Activated naive CD8-positive, alpha-beta T cell (primary cell): ENCODE results near the gene MTHFD2L.

Experiments
- H3K27ac Mint-ChIP-seq: one replicate; pipeline ENCODE4 v1.8.0; 2021; ENCODE audit warnings: mixed read lengths
- H3K27me3 Mint-ChIP-seq: one replicate; pipeline ENCODE4 v1.8.0; 2021; ENCODE audit warnings: mixed read lengths
- H3K36me3 Mint-ChIP-seq: one replicate; pipeline ENCODE4 v1.8.0; 2021; ENCODE audit warnings: mixed read lengths
- H3K4me1 Mint-ChIP-seq: one replicate; pipeline ENCODE4 v1.8.0; 2021; ENCODE audit warnings: low read depth, mixed read lengths
- H3K4me3 Mint-ChIP-seq: one replicate; pipeline ENCODE4 v1.8.0; 2021; ENCODE audit warnings: mild to moderate bottlenecking, mixed read lengths
- H3K9me3 Mint-ChIP-seq: one replicate; pipeline ENCODE4 v1.8.0; 2021; ENCODE audit warnings: low read depth, mixed read lengths

Gene MTHFD2L

DNA sequence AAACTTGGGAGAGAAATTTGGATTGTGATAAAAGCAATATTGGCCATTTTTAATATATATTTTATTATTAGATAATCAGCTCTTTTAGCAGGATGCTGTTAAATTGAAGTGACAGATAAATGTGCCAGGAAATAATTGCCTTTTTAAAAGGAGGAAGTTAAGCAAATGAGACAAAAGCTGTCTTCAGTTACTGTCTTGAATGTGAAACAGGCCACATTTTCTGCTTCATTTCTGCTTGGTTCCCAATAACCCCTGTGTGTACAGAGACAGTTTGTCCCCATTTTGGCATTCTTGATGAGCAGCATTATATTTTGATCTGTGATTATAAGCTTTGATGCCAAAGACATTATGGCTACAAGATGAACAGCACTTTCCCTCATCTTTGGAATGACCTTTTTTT, 151.3 kb downstream of the MTHFD2L start:
- no peak overlapping the region for H3K27ac Mint-ChIP-seq
- H3K27me3 Mint-ChIP-seq, result no peaks in the 10 kb centered on the region
- no peak overlapping the region for H3K4me3 Mint-ChIP-seq
- no peaks in the 10 kb centered on the region for H3K9me3 Mint-ChIP-seq
- H3K36me3 Mint-ChIP-seq, result no peaks in the 10 kb centered on the region
- H3K4me1 Mint-ChIP-seq, result peaks cover 12% of the 10 kb centered on the region

DNA sequence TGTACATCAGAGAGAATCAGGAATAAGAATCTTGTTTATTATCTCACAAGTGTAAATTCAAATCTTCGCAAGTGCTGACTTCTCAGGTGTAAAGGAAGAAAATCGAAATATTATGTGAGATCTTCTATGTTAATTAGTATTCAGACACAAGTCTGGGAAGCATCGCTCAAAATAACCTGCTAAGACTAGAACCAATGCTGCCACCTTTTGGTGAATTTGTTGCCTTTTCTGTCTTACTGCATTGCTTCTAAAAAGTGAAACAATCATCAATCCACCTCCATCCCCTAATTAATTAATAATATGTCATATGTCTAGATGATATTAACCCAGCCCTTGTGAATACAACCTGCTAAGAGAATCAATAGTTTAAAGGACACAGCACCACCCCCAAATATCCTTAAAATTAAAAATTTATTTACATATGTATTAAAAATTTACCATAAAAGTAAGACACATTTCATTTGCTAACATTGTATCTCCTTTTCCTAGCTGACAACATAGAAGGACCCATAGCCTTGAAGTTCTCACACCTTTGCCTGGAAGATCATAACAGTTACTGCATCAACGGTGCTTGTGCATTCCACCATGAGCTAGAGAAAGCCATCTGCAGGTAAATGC, 153.9 kb downstream of the MTHFD2L start:
- H3K4me3 Mint-ChIP-seq, result no peak overlapping the region
- peaks cover 12% of the 10 kb centered on the region for H3K4me1 Mint-ChIP-seq
- H3K27me3 Mint-ChIP-seq, result no peaks in the 10 kb centered on the region
- no peaks in the 10 kb centered on the region for H3K9me3 Mint-ChIP-seq
- H3K36me3 Mint-ChIP-seq, result no peaks in the 10 kb centered on the region
- no peak overlapping the region for H3K27ac Mint-ChIP-seq

DNA sequence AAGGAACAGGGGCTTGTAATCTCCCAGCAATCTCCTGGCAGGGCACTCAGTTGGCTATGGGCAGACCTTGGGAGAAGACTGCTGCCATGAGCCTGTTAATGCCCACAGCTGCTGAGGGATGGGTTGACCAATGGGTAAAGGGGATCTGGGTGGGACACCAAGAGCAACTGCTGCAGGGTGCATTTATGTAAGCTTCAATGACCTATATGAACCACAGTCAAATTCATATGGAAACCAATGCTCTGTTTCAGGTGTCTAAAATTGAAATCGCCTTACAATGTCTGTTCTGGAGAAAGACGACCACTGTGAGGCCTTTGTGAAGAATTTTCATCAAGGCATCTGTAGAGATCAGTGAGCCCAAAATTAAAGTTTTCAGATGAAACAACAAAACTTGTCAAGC, 156.4 kb downstream of the MTHFD2L start:
- no peaks in the 10 kb centered on the region for H3K36me3 Mint-ChIP-seq
- H3K27ac Mint-ChIP-seq, result no peak overlapping the region
- H3K4me3 Mint-ChIP-seq, result no peak overlapping the region
- H3K9me3 Mint-ChIP-seq, result no peaks in the 10 kb centered on the region
- peaks cover 2% of the 10 kb centered on the region for H3K4me1 Mint-ChIP-seq
- no peaks in the 10 kb centered on the region for H3K27me3 Mint-ChIP-seq

DNA sequence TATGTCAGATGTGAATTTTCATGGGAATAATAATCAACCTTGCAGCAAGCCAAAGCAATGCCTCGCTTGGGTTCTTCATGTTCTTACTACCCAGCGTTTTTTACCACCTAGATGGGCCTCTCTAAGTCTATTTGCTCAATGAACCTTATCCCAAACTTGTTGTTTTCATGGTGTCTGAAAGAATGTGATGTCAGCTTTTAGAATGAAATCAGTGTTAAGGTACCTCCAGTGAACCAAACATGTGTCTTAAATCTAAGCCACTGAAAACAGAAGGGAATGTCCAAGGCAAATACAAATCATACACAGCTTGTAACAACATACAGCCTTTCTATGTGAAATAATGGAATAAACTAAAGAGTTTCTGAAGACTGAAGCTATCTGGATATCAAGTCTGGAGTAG, 157.0 kb downstream of the MTHFD2L start:
- H3K27me3 Mint-ChIP-seq, result no peaks in the 10 kb centered on the region
- no peaks in the 10 kb centered on the region for H3K36me3 Mint-ChIP-seq
- H3K4me3 Mint-ChIP-seq, result no peak overlapping the region
- no peaks in the 10 kb centered on the region for H3K9me3 Mint-ChIP-seq
- no peak overlapping the region for H3K27ac Mint-ChIP-seq
- H3K4me1 Mint-ChIP-seq, result no peaks in the 10 kb centered on the region

DNA sequence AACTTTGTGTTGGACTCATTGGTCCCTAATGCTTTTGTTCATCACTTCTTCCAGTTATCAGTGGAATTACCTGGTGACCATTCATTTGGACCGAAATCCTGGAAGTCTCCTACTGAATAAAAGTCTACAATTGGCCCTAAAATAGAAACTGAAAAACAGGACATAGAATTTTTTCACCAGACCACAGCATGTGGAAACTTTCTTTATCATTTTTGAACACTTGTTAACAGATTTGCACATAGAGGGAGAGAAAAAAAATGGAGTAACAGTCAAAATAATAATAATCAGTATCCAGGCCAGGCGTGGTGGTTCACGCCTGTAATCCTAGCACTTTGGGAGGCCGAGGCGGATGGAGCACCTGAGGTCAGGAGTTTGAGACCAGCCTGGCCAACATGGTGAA, 157.5 kb downstream of the MTHFD2L start:
- H3K36me3 Mint-ChIP-seq, result no peaks in the 10 kb centered on the region
- H3K9me3 Mint-ChIP-seq, result no peaks in the 10 kb centered on the region
- H3K27ac Mint-ChIP-seq, result no peak overlapping the region
- H3K4me3 Mint-ChIP-seq, result no peak overlapping the region
- peaks cover under 1% of the 10 kb centered on the region for H3K4me1 Mint-ChIP-seq
- H3K27me3 Mint-ChIP-seq, result no peaks in the 10 kb centered on the region

DNA sequence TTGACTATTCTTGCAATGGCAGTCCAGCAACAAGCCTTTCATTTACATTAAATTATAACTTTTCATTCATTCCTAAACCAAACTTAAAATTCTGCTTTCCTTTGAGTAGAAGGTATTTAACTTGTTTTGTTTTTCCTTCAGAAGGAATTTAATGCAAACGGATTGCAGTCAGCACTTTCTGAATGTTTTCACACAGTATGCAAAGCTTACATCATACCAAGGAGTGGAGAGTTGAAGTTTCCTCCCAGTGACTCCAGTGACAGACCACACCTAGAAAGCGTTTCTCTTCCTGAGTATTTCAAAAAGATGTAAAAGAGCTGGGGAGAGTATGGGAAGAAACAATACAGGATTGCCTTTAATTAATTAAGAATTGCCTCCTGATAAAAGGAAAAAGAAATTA, 158.5 kb downstream of the MTHFD2L start:
- Mint-ChIP-seq H3K27me3 (no peaks in the 10 kb centered on the region), H3K27ac (no peak overlapping the region), H3K4me1 (peaks cover 3% of the 10 kb centered on the region), H3K9me3 (no peaks in the 10 kb centered on the region), H3K4me3 (no peak overlapping the region), H3K36me3 (no peaks in the 10 kb centered on the region)

DNA sequence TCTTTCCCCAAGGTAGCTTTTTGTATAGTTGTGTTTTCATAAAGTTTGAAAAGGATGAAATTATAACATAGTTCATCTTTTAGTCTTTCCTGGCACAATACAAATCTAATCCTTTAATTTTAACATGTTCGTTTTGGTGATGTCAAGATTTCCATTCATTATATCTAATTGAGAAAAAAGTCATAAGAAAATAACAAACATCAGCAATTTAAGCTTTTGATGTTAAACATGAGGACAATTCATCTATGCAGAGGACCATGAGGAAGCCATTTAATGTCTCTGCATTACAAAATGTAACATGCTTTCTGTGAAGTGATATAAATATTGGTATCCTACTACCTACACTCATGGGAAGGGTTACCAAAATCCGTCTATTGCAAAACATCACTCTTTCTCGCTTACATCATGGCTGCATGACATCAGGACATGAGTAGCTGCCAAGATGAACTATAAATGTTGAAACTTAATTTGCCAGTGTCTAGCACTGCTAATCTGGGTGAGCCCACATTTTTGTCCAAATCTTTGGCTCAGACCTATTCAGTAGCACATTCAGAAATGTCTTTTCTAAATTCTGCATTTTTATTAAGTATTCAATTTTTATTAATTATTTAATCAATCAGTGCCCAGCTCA, 159.8 kb downstream of the MTHFD2L start:
- H3K36me3 Mint-ChIP-seq, result no peaks in the 10 kb centered on the region
- no peaks in the 10 kb centered on the region for H3K9me3 Mint-ChIP-seq
- H3K27ac Mint-ChIP-seq, result no peak overlapping the region
- peaks cover 3% of the 10 kb centered on the region for H3K4me1 Mint-ChIP-seq
- no peaks in the 10 kb centered on the region for H3K27me3 Mint-ChIP-seq
- H3K4me3 Mint-ChIP-seq, result no peak overlapping the region

DNA sequence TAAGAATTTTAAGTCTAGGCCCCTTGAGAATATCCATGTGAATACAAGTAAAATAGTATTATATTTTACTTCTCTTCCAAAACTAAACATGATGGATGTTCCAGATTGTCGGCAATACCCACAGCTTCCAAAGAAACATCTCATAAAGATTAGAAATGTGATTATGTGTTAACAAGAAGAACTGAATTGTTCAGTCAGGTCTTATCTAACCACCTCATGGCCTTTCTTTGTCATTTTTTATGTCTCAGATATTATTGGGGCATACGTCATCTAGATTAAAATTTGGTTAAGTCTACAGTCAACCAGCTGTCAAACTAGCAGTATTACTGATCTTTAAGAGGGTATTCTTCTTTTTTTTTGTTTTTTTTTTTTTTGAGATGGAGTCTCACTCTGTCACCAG, 160.4 kb downstream of the MTHFD2L start:
- Mint-ChIP-seq H3K27ac (no peak overlapping the region), H3K27me3 (no peaks in the 10 kb centered on the region), H3K9me3 (no peaks in the 10 kb centered on the region), H3K36me3 (no peaks in the 10 kb centered on the region), H3K4me3 (no peak overlapping the region), H3K4me1 (peaks cover 3% of the 10 kb centered on the region)

DNA sequence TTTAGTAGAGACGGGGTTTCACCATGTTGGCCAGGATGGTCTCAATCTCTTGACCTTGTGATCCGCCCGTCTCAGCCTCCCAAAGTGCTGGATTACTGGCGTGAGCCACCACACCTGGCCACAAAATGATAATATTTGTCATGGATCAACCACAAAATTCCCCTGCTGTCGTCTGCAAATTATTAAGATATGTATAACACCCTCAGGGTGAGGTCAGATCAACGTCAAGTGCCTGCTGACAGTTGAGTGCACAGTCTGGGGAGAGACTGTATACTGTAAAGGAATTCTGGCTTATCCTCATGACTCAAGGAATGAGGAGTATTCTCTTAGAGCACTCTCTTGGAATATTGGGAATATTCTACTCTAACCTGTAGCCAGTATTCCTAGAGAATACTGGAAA, 161.6 kb downstream of the MTHFD2L start:
- Mint-ChIP-seq H3K4me1 (peaks cover 3% of the 10 kb centered on the region), H3K27ac (no peak overlapping the region), H3K4me3 (no peak overlapping the region), H3K27me3 (no peaks in the 10 kb centered on the region), H3K36me3 (no peaks in the 10 kb centered on the region), H3K9me3 (no peaks in the 10 kb centered on the region)

DNA sequence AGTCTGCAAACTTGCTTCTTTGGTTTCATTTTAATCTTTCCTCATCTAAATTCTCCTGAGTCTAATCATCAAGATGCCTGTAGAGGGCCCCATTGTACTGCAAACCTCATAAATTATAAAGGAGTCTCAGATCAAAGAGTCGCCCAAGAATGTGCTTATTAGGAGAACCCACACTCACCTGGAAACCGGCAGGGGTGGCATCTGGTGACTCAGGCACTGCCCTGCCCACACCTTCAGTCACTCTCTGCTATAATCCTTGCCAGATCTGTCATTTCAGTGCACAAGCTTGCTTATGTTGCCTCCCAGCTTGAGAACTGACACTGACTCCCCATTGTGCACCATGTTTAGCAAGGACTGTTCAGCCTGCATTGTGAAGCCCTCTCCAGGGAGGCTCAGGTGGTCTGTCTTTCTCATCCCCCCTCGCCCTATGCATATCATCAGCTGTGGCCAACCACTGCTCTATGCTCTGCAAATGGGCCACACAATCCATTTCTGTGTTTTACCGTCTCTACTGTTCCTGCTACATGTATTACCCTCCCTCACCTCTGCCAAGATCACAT, 162.7 kb downstream of the MTHFD2L start:
- no peak overlapping the region for H3K27ac Mint-ChIP-seq
- no peaks in the 10 kb centered on the region for H3K9me3 Mint-ChIP-seq
- H3K4me1 Mint-ChIP-seq, result peaks cover 3% of the 10 kb centered on the region
- no peaks in the 10 kb centered on the region for H3K27me3 Mint-ChIP-seq
- H3K4me3 Mint-ChIP-seq, result no peak overlapping the region
- H3K36me3 Mint-ChIP-seq, result no peaks in the 10 kb centered on the region

DNA sequence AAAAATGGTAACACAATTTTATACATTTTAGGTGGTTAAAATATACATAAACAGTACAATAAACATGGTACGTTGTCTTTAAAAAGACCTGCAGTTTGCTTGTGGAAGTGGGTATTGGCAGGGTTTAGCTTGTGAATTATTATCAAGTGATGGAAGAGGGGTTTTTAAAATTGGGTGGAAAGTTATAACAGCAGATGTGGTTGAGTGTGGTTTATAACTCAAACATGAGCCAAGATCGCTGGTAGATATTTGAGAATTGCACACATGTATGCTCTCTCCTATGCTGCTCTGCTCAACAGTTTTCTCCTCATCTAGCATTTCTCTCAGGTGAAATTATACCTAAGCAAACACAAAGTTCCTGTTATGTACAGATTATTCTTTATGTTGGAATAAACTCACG, 164.4 kb downstream of the MTHFD2L start:
- no peak overlapping the region for H3K4me3 Mint-ChIP-seq
- no peaks in the 10 kb centered on the region for H3K36me3 Mint-ChIP-seq
- H3K27me3 Mint-ChIP-seq, result no peaks in the 10 kb centered on the region
- no peaks in the 10 kb centered on the region for H3K9me3 Mint-ChIP-seq
- H3K27ac Mint-ChIP-seq, result no peak overlapping the region
- H3K4me1 Mint-ChIP-seq, result peaks cover 3% of the 10 kb centered on the region

DNA sequence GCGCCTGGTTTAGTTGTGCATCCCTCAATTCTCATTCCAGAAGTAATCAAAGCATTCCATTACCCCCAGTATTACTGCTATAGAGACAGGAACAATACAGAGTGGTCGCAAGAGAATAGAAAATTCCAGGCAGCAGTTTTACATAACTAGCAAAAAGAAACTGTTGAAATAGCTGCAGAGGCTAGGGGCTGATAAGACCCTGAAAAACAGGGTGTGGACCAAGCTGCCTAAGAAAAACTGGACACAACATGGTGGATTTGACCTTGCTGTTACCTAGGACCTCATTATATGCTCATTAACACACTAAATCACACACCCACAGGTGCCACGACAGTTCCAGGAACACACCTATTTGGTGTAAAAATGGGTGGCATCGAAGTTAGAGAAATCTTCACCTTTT, 165.7 kb downstream of the MTHFD2L start:
- Mint-ChIP-seq H3K36me3 (no peaks in the 10 kb centered on the region), H3K4me3 (no peak overlapping the region), H3K27me3 (peaks cover 4% of the 10 kb centered on the region), H3K27ac (no peak overlapping the region), H3K9me3 (no peaks in the 10 kb centered on the region), H3K4me1 (peaks cover 3% of the 10 kb centered on the region)

DNA sequence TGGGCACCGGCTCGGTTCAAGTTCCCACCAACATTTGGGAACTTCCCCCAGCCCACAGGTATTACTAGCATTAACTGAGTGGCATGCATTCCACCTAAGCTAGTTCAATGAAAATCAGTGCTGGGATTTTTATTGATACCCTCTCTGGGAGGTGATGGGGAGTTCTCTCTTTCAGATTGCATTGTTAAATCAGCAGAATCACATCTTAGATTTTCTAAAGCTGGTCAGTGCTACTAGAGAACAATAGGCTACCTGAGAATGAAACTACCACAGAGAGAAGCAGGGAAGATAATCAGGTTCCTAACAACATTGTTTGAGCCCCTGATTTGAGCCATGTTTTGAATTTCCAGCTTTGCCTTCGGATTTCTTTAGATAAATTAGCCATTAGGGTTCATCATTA, 166.3 kb downstream of the MTHFD2L start:
- Mint-ChIP-seq H3K4me1 (peaks cover 3% of the 10 kb centered on the region), H3K9me3 (no peaks in the 10 kb centered on the region), H3K36me3 (no peaks in the 10 kb centered on the region), H3K27ac (no peak overlapping the region), H3K27me3 (peaks cover 4% of the 10 kb centered on the region), H3K4me3 (no peak overlapping the region)

DNA sequence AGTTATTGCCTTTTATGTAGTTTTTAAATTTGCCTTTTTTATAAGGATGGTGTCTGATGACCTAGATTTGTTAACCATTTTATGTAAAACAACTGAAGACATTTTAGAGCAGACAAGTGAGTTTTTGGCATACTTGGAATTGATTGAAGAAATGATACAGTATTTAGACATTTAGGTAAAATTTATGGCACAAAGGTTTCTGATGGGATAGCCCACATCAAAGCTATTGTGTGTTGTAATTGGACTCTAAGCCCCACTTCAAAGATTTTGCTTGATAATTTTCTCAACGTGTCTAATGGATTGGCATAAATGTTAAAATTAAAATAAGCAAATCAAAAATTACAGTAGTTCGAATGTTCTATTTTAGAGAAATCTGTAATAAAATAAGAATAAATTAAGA, 168.0 kb downstream of the MTHFD2L start:
- H3K9me3 Mint-ChIP-seq, result no peaks in the 10 kb centered on the region
- peaks cover 5% of the 10 kb centered on the region for H3K27me3 Mint-ChIP-seq
- no peak overlapping the region for H3K27ac Mint-ChIP-seq
- H3K4me1 Mint-ChIP-seq, result no peaks in the 10 kb centered on the region
- H3K4me3 Mint-ChIP-seq, result no peak overlapping the region
- H3K36me3 Mint-ChIP-seq, result no peaks in the 10 kb centered on the region

DNA sequence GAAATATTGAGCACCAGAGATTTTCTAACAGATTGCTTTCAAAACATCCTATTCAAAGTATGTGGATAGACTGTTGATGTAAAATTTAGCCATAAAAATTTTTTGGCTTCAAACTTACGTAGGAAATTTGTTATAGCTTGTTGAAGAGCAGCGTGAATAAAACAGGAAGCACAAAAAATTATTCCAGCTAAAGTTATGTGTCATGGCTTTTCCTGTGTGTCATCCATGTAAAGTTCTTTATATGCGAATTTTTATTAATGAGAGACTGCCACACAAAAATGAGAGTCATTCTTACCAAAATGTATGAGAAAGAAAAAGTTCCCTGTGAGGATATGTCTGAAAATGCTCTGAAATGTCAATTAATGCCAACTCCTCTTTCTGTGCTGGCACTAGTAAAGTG, 169.8 kb downstream of the MTHFD2L start:
- Mint-ChIP-seq H3K9me3 (no peaks in the 10 kb centered on the region), H3K27me3 (peaks cover 5% of the 10 kb centered on the region), H3K4me3 (no peak overlapping the region), H3K4me1 (no peaks in the 10 kb centered on the region), H3K36me3 (no peaks in the 10 kb centered on the region), H3K27ac (no peak overlapping the region)

DNA sequence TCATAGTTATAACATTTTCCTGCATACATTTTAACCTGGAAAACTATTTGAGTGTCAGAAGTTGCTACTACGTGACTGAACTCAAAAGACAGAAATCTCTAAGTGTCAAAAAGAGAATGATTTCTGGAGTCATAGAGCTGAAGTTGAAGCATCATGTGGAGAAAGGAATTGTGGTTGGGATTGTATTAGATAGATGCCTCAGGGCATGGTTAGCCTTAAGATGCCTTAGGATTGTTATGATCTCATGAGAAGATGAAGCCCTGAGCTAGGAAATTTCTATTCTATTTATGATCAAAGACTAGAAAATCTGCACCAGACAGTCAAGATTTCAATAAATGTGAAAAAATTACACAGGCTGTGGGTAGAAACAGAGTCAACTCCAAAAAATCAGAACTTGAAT, 170.6 kb downstream of the MTHFD2L start:
- H3K27me3 Mint-ChIP-seq, result peaks cover 5% of the 10 kb centered on the region
- no peak overlapping the region for H3K27ac Mint-ChIP-seq
- H3K9me3 Mint-ChIP-seq, result no peaks in the 10 kb centered on the region

More for the DNA sequence above, 170.6 kb downstream of the MTHFD2L start:
- H3K4me1 Mint-ChIP-seq, result no peaks in the 10 kb centered on the region
- no peaks in the 10 kb centered on the region for H3K36me3 Mint-ChIP-seq
- no peak overlapping the region for H3K4me3 Mint-ChIP-seq
